ENCODE data around the gene BCAR3.

Gene BCAR3

GRCh38 chr1:93680076-93680419 is 1.6 kb downstream of the BCAR3 start:
- peaks cover 0 to 15% of the 10 kb centered on the region in 2 experiments for H3K4me1 ChIP-seq (ENCODE audit: control insufficient read depth in 1 of 2, insufficient read depth in 1 of 2, low read depth in 1 of 2, low read length in 1 of 2)

GRCh38 chr1:93679546-93679945 is 2.1 kb downstream of the BCAR3 start:
- peaks cover 95% of the 10 kb centered on the region for H3K27me3 ChIP-seq
- no peak overlapping the region for H3K4me3 ChIP-seq (ENCODE audit: low read depth in 1 of 2, low read length in 1 of 2)
- no peaks in the 10 kb centered on the region for H3K36me3 ChIP-seq
- no peaks in the 10 kb centered on the region for H3K9me3 ChIP-seq
- H3K27ac ChIP-seq, result no peak overlapping the region
- no peak for TF ChIP-seq CTCF (IDR thresholded peaks at IDR 0.05)
- peaks cover 0 to 15% of the 10 kb centered on the region in 2 experiments for H3K4me1 ChIP-seq (ENCODE audit: control insufficient read depth in 1 of 2, insufficient read depth in 1 of 2, low read depth in 1 of 2, low read length in 1 of 2)

More at GRCh38 chr1:93680076-93680419, 1.6 kb downstream of the BCAR3 start:
- H3K27ac ChIP-seq, result no peak overlapping the region
- H3K4me3 ChIP-seq (ENCODE audit: low read depth in 1 of 2, low read length in 1 of 2), result no peak overlapping the region
- no peak for TF ChIP-seq CTCF (IDR thresholded peaks at IDR 0.05)
- no peaks in the 10 kb centered on the region for H3K9me3 ChIP-seq
- H3K27me3 ChIP-seq, result peaks cover 98% of the 10 kb centered on the region
- H3K36me3 ChIP-seq, result no peaks in the 10 kb centered on the region

- no peak overlapping the region for H3K27ac ChIP-seq
- peaks cover 0 to 15% of the 10 kb centered on the region in 2 experiments for H3K4me1 ChIP-seq (ENCODE audit: control insufficient read depth in 1 of 2, insufficient read depth in 1 of 2, low read depth in 1 of 2, low read length in 1 of 2)
- no peak overlapping the region for H3K4me3 ChIP-seq (ENCODE audit: low read depth in 1 of 2, low read length in 1 of 2)
- no peaks in the 10 kb centered on the region for H3K9me3 ChIP-seq
- no peaks in the 10 kb centered on the region for H3K36me3 ChIP-seq
- peaks cover 89% of the 10 kb centered on the region for H3K27me3 ChIP-seq
- no peak for TF ChIP-seq CTCF (IDR thresholded peaks at IDR 0.05)
Observed at GRCh38 chr1:93678946-93679480, 2.6 kb downstream of the BCAR3 start.

- Histone ChIP-seq H3K4me3 (ENCODE audit: low read depth in 1 of 2, low read length in 1 of 2) (no peak overlapping the region), H3K9me3 (no peaks in the 10 kb centered on the region), H3K27ac (no peak overlapping the region), H3K36me3 (no peaks in the 10 kb centered on the region), H3K27me3 (peaks cover 86% of the 10 kb centered on the region), H3K4me1 (ENCODE audit: control insufficient read depth in 1 of 2, insufficient read depth in 1 of 2, low read depth in 1 of 2, low read length in 1 of 2) (peaks cover 0 to 15% of the 10 kb centered on the region in 2 experiments)
- TF ChIP-seq CTCF (IDR thresholded peaks at IDR 0.05), result no peak
Observed at GRCh38 chr1:93678491-93678890, 3.1 kb downstream of the BCAR3 start.

GRCh38 chr1:93677729-93678128 is 3.9 kb downstream of the BCAR3 start:
- TF ChIP-seq CTCF (IDR thresholded peaks at IDR 0.05), result no peak
- H3K27me3 ChIP-seq, result peaks cover 82% of the 10 kb centered on the region
- H3K36me3 ChIP-seq, result no peaks in the 10 kb centered on the region
- no peaks in the 10 kb centered on the region for H3K9me3 ChIP-seq
- peaks cover 0 to 15% of the 10 kb centered on the region in 2 experiments for H3K4me1 ChIP-seq (ENCODE audit: control insufficient read depth in 1 of 2, insufficient read depth in 1 of 2, low read depth in 1 of 2, low read length in 1 of 2)
- H3K4me3 ChIP-seq (ENCODE audit: low read depth in 1 of 2, low read length in 1 of 2), result no peak overlapping the region
- H3K27ac ChIP-seq, result no peak overlapping the region

- Histone ChIP-seq H3K36me3 (no peaks in the 10 kb centered on the region), H3K27ac (no peak overlapping the region), H3K4me3 (ENCODE audit: low read depth in 1 of 2, low read length in 1 of 2) (no peak overlapping the region), H3K4me1 (ENCODE audit: control insufficient read depth in 1 of 2, insufficient read depth in 1 of 2, low read depth in 1 of 2, low read length in 1 of 2) (peaks cover 0 to 8% of the 10 kb centered on the region in 2 experiments), H3K27me3 (peaks cover 69% of the 10 kb centered on the region), H3K9me3 (no peaks in the 10 kb centered on the region)
- no peak for TF ChIP-seq CTCF (IDR thresholded peaks at IDR 0.05)
Observed at GRCh38 chr1:93676427-93676826, 5.2 kb downstream of the BCAR3 start.

Data from neutrophil (primary cell).